T1000 (cell line): ENCODE results near the gene ARHGAP15.

Source experiments
- DNase-seq: peaks from one replicate; lab custom pipeline; 2025; ENCODE audit warnings: mixed read lengths; lab: John Stamatoyannopoulos, UW

Gene ARHGAP15

GRCh38 chr2:143144813-143145455, 15.7 kb downstream of the ARHGAP15 start:
- no peak for DNase-seq

DNA sequence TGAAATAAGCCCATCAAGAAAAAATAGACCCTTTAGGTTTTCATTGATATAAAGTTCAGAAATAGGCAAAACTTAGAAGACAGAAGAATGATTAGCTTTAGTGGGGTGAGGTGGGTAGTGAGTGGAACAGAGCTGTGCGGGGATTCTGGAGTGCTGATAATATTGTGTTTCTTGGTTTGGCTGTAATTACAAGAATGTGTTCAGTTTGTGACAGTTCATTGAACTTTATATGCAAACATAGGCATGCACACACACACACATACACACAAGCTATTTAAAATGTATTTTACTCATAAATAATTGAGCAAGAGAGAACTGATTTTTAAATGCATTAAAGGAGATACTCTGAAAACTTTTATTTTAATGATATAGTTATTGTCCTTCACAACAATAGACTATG, 17.1 kb downstream of the ARHGAP15 start:
- DNase-seq = no peak

- DNase-seq = no peak
Observed at GRCh38 chr2:143146815-143147530, 17.8 kb downstream of the ARHGAP15 start.

DNA sequence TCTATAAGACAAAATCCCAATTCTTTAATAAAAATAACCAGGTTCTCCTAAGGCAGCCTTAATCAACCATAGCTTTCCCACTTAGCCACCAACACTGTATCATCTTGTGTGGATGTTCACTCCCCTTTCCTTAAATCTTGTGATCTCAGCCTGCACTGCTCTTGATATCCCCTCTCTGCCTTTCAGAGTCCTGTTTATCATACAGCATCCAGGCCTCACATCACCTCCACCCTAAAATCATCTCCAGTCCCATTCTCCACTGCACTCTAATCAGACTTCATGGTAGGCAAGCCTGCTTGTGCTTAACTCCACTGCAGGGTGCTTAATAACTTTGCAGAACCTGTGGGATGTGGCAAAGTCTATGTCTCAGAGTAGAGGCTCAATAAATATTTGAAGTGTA, 18.8 kb downstream of the ARHGAP15 start:
- no peak for DNase-seq

DNA sequence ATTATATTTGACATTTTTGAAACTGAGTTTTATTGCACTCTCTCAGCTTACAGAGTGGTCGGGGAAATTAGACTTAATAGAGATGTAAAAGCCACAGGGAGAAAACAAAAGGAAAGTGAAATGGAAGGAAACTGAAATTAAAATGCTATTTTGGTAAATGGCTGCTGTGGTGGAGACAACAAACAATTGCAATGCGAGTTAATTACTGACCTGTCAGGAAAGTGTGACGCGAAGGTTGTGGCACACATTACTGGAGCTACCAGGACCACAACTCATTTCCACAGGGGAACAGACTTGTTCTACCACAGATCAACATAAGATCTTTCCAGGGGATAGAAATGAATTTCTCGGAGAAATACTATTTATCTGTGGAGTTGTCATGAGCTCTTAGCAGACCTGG, 19.5 kb downstream of the ARHGAP15 start:
- DNase-seq = no peak

DNA sequence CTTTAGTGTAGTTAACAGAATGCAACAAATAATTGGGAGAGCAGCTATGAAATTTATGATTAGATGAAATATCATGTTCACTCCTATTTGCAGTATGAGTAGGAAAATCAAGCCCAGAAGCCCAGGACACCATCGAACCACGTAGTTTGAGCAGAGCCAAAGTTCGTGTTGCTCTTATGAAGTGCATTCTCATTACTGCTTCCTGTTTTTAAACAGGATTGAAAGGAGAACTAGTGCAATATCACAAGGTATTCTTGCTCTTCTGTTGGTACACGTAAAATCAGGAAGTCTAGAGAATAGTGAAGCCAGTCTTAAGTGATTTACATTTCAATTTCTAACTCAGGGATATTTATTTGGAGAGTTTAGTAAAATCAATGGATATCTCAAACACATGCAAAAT, 21.1 kb downstream of the ARHGAP15 start:
- no peak for DNase-seq

DNA sequence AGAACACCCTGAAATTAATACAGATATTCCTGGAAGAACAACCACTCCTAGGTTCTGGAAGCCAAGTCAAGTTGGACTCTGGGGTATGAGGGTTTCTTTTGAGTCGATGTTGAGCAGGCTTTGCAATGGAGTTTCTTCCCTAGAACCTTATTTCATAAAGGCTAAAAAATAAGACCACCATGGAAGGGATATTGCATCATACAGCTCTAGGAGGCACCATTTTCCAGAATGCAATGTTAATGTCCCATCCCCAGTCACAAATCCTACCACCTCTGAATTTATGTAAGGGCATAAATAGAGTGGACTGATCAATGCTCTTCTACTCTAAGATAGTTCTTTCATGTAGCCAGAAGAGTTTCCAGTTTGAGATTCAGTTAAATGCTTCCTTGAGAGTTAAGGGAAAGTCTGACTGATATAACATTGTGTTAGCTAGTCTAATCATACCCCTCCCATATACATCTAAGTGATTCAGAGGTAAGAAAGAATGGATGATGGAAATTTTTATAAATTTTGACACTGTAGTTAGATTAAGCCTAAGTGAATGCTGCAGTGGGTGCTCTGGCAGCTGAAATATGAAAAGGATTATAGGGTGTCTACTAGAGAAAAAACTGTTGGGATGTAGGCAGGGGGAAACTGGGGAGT, 22.0 kb downstream of the ARHGAP15 start:
- DNase-seq = no peak

DNA sequence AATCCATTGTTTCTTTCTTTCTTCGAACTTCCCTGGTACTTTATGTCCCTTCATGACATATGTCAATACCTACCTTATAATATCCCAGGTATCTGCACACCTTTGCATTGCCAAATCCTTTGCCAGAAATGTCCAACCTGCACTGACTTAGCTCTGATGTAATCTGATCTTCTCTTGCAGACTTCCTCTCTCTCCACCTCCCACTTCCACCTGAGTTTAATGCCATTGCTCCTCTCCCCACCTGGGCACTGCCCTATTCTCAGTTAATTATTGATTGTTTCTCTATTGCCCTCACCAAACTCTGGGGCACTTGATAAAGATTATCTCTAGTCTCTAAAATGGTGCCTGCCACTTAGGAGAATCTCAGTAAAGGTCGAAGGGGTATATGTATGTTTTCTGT, 23.0 kb downstream of the ARHGAP15 start:
- no peak for DNase-seq

DNA sequence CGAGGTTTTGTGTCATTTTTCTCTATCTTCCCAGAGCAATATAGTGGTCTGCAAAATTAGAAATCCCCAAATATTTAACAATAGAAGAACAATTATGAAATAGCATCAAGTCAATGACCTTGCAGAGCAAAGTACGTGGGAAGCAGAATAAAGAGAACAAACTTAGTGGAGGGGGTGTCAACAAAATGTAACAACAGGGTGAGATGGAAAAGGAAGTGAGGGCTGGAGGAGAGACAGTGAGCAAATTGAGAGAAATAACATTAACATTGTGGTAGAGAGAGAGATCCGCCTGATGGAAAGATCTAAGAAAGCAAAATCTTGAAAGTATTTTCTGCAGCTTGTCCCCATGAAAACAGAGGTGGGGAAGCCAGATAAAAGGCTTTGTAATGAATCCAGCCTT, 23.4 kb downstream of the ARHGAP15 start:
- no peak for DNase-seq

DNA sequence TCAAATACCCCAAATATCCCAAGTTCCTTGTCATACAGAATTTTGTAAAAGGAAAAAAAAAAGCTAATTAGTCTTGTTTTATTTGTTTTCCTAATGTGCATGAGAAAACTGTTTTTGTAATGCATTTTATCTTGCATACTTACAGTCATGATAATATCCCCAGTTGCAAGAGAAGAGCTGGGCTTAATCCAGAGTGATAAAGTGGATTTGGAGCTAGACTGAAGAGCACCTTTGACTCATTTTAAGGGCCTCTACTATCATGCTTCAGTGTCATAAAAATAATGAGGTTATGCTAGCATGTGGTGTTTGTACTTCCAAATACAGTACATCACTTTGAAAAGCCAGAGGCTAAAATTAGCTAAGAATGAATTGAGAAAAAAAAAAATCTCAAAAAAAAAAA, 26.4 kb downstream of the ARHGAP15 start:
- no peak for DNase-seq

DNA sequence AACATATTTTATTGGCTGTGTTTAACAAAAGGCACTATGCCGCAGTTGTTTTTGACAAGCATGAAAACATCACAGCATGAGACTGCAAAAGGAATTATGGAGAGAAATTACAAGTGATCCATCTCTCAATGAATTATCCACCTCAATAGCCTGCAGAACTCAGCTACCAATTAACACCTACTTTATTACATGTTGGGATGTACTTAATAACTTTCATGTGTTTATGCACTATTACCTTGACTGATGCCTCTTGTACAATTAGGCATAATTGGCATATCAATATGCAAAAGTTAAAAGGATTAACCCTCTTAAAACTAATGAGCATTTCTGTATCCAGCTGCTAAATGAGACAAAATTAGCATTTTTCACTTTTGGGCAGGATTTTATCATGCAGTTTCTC, 27.8 kb downstream of the ARHGAP15 start:
- no peak for DNase-seq

GRCh38 chr2:143157418-143157817, 28.2 kb downstream of the ARHGAP15 start:
- no peak for DNase-seq

DNA sequence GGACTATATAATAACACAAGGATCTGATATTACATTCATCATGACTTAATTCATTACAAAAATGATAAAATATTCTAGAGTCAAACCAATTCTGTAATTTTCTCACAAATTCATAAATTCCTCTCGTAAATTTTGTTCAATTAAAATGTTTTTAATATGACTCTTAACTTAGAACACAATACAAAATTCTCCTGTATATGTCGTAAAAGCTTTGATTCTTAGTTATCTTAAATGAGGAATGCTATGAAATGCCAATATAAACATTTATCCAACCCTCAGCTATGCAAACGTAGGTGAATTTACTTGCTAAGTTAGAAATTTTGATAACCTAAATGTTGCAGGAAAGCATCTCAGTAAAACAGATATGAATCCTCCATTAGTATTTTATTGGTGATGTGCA, 28.9 kb downstream of the ARHGAP15 start:
- no peak for DNase-seq

DNA sequence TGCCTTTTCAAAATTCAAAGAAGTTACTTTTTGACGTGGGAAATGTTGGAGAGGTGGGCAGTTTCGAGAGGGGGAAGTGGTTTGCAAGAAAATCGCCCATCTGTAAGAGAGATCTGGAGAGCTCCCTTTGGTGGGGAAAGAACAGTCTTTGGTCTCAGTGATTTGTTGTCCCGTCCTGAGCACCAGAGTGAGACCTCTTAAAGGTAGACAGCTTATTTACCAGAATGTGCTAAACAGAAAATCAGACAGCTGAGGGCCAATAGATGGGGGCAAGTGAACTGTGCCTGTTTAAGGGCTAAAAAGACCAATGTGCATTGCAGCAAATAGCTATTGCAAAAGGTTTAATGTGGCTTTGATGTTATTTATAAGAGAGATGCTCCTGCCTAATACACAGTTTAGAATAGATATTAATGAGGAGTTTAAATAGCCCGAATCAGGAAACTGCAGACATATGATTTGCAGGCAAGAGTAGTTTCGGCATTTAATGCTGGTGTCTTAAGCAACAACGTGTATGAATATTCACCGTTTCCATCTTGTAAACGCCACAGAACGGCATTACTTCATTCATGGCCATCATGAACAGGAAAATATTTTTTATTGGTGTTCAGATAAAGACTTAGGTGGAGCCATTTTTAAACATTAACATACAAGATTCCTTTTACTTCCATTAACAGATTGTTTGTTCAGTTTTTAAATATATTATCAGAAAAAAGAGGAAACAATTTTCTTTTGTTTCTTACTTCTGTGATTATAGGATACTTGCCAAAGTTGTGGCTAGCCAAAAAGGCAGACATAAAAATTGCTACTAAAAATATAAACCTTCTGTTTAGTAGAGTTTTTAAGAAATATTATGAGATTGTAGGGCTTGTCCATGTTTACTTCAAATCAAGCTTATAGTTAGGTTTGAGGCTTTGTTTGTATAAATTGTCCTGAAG, 29.6 kb downstream of the ARHGAP15 start:
- no peak for DNase-seq

DNA sequence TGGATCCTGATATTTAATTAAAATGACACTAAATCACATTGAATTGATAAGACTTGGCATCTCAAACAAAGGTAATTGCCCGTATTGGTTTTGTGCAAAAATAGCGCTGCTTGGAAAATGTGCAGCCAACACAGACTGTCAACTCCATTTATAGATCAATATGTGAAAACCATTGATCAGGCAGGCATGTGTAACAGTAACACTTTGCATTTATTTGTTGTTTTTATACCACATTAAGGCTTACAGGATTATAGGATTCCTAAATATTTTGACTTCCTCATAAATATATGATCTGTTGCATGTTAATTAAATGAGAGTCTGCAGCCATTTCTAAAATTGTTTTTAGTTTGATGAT, 30.2 kb downstream of the ARHGAP15 start:
- no peak for DNase-seq

GRCh38 chr2:143160732-143161707, 31.8 kb downstream of the ARHGAP15 start:
- no peak for DNase-seq

GRCh38 chr2:143162123-143162837, 33.1 kb downstream of the ARHGAP15 start:
- DNase-seq = no peak

- no peak for DNase-seq
Observed at GRCh38 chr2:143162997-143163396, 33.8 kb downstream of the ARHGAP15 start.

DNA sequence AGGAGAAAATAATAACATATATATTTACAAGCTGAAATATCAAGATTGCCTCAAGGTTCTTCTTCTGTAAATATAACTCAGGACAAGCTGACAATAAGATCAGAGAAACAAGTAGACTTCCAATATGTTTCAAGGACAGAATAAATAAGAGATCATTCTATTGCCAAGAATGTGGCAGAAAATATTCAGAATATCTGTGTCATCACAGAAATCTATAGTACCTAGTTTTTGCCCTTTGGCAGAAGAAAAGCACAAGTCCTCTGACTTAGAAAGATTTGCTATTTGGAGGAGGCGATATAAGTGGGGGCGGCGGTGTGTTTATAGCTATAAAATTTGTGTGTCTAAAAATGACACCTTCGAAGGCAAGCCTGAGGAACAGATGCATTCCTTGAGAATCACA, 34.3 kb downstream of the ARHGAP15 start:
- no peak for DNase-seq

GRCh38 chr2:143165291-143165690, 36.1 kb downstream of the ARHGAP15 start:
- no peak for DNase-seq

GRCh38 chr2:143169105-143169504, 39.9 kb downstream of the ARHGAP15 start:
- DNase-seq = no peak
